NCI-H2227 (cell line): ENCODE data around the gene APC2.
"Not testable (repeated sequence)": the region's sequence is repeated elsewhere in the genome, so short reads cannot be mapped to it uniquely, and the experiment has no call there.

Experiments used
- DNase-seq: peaks from one replicate; lab custom pipeline; 2025; ENCODE audit not compliant: unreplicated experiment; lab: John Stamatoyannopoulos, UW

APC2 gene

DNA sequence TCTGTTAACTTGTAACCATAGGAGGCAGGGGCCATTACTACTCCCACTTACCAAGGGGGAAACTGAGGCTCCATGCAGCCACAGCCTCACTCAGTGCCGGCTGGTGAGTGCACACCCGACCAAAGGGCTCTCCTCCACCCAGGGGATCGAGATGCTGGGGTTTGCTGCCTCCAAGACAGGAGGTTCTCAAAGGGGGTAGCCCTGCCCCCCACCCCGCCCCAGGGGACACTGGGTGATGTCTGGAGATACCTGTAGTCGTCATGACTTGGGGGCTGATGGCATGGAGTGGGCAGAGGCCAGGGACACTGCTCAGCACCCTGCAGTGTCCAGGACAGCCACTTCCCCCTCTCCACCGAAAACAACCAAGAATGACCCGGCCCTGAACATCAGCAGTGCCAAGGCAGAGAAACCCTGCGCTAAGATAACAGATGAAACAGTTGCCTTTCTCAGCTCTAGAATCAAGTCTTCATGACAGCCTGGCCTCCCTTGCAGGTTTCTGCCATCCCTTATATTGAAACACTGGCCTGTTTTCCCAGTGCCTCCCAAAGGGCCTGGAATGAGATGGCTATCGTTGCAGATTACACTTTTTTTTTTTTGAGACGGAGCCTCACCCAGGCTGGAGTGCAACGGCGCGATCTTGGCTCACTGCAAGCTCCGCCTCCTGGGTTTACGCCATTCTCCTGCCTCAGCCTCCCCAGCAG, 44.3 kb downstream of the APC2 start:
- DNase-seq, result no peak

DNA sequence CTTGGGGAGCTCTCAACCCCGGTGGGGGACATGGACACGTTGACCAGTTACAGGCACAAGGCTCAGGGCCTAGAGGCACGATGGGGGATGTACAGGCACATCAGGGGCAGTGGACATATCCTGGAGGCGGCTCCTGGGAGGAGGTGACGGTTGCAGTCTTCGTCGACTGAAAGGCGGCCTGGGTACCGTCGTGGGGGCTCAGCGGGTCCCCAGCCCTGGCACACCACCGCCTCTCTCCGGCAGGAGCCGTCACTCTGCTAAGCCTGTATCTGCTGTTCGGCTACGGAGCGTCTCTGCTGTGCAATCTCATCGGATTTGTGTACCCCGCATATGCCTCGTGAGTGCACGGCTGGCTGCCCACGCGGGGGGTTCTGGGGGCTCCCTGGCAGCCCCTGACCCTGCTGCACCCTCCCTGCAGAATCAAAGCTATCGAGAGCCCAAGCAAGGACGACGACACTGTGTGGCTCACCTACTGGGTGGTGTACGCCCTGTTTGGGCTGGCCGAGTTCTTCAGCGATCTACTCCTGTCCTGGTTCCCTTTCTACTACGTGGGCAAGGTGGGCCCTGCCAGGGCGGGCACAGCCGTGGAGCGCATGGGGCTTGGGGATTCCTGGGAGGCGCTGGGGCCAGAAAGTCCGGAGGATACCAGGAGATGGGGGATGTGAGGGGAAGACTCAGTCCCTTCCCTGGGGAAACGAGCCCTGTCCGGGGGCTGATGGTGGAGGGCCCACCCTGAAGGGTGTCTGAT, 45.3 kb downstream of the APC2 start:
- DNase-seq, result no peak

DNA sequence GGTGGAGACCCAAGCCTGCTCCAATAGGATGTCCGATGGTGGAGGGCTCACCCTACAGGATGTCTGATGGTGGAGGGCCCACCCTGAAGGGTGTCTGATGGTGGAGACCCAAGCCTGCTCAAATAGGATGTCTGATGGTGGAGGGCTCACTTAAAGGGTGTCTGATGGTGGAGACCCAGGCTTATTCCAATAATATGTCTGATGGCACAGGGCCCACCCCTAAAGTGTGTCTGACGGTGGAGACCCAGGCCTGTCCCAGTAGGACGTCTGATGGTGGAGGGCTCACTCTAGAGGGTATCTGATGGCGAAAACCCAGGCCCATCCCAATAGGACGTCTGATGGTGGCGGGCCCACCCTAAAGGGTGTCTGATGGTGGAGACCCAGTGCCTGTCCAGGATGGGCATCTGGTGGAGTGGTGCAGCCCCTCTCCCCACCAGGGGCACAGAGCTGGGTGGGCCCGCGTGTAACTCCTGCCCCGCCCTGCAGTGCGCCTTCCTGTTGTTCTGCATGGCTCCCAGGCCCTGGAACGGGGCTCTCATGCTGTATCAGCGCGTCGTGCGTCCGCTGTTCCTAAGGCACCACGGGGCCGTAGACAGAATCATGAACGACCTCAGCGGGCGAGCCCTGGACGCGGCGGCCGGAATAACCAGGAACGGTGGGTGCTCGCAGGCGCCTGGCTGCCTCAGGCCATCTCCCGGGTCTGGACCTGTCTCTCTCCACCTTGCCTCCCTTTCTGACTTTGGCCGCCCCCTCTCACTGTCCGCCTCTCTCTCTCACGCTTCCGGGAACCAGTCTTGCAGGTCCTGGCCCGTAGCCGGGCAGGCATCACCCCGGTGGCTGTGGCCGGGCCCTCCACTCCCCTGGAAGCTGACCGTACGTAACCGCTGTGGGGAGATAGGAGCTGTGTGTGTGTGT, 46.1 kb downstream of the APC2 start:
- no peak for DNase-seq

DNA sequence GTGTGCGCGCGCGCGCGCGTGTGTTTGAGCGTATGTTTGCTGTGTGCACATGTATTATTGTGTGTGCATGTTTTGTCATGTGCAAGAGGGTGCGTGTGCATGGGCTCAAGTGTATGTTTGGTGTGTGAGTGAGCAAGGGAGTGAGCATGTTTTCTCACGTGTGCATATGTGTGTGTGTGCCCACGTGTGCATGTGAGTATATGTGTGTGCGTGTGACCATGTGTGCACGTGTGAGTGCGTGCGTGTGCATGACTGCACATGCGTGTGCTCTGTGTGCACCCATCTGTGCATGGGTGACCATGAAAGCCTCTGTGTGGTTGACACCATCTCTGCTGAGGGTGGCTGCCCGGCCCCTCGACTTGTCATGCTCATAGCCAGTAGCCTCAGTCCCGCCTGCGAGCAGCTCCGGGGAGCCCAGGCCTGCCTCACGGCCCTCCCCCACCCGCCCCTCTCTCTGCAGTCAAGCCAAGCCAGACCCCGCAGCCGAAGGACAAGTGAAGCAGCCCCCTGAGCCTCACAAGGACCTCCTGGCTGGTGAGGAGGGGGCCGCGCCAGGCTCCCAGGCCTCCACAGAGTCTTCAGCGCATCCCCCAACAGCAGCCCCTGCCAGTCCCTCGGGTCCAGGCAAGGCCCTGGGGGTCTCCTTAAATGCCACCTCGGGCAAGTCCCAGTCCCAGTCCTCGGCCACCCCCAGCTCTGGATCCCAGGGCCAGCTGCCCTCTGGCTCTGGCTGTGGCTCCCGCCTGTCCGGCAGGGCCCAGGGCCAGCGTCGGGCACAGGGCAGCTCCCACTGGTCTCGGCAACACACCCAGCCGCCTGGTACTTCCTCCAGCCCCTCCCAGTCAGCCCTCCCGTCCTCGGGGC, 47.0 kb downstream of the APC2 start:
- DNase-seq, result no peak

DNA sequence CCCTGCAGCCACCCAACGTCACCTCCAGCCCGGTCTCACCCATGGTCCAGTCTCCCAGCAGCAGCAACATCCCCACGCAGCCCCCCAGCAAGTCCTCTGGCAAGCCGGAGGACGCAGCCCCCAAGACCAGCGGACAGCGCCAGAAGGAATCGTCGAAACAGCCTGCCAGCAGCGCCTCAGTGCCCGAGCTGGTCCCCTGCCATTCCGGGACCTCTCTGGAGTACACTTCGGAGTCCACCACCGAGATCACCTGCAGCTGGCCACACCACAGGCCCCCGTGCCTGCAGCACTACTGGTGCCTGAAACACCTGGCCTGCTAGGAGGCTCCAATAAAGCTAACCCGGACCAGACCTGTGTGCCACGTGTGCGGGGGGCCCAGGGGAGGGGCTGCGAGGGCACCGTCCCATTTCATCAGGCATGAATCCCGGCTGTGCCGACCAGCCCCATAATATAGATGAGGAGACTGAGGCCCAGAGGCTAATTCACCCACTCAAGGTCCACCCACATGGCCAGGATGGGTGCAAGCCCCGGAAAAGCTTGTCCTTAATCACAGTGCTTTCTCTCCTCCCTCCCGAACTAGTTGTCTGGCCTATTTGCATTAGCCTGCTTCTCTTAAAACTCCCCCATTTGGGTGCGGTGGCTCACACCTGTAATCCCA, 47.8 kb downstream of the APC2 start:
- no peak for DNase-seq

DNA sequence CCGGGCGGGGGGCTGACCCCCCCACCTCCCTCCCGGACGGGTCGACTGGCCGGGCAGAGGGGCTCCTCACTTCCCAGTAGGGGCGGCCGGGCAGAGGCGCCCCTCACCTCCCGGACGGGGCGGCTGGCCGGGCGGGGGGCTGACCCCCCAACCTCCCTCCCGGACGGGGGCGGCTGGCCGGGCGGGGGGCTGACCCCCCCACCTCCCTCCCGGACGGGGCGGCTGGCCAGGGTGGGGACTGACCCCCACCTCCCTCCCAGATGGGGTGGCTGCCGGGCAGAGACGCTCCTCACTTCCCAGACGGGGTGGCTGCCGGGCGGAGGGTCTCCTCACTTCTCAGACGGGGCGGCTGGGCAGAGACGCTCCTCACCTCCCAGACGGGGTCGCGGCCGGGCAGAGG, 49.3 kb downstream of the APC2 start:
- DNase-seq, result not testable (repeated sequence)

DNA sequence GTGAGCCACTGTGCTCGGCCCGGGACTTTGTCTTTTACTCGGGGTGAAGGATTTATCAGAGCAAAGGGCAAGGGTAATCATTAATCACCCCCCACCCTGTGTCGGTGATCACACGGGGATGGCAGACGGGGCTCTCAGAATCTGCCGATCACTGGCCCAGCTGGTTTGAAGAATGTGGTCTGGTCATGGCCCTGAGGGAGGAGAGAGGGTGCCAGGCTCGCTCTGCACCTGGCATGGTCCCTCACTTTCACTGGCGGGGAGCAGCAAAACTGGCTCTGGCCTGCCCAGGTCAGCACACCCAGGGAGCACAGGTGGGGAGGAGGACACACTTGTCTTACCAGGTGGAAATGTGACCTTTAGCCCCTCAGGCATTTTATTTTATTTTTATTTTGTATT, 51.3 kb downstream of the APC2 start:
- DNase-seq, result no peak

DNA sequence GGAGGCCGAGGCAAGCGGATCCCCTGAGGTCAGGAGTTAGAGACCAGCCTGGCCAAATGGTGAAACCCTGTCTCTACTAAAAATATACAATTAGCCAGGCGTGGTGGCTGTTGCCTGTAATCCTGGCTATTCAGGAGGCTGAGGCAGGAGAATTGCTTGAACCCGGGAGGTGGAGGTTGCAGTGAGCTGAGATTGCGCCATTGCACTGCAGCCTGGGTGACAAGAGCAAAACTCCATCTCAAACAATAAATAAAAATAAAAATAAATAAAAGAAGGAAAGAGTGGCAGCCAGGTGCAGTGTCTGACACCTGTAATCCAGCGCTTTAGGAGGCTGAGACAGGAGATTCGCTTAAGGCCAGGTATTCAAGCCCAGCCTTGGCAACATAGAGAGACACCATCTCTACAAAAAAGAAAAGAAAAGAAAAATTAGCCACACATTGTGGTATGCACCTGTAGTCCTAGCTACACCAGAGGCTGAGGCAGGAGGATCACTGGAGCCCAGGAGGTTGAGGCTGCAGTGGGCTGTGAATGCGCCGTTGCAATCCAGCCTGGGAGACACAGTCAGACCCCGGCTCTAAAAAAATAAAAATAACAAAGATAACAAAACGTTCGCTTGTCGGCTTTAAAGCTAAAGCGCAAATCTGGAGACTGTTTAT, 52.6 kb downstream of the APC2 start:
- DNase-seq, result no peak

DNA sequence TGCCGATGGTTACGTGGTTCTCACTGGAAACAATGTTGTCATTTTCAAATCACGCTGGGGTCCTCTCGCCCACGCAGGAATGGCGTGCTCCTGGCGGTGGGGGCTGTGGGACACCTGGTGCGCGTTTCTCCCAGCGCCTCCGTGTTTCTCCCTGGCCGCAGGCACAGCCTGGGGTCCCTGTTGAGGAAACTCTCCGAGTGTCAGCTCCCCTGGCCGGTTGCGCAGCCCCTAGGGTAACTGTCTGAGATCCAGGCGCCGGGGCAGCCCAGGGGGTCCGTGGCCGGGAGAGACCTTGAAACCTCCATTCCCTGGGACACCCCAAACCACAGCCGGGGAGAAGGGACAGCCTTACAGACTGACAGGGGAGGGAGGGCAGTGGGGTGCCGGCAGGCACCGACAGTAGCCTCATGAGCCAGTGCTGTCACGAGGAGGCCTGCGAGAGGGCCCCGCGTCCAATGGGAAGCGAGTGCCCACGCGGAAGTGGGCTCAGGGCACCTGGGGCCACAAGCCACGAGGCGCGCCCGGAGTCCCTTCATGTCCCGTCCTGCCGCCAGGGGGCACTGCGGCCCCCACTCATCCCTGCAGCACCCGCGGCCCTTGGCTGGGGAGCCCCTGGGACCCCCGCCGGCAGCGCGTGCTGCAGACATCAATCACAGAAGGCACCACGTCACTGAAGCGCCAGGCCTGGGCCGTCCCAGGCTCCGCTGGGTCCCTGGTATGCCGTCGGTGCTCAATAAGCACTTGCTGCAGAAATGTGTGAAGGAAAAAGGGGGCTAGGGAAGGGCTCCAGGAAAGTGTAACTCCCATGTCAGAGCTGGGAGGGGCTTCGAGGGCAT, 53.4 kb downstream of the APC2 start:
- peak; percentile 35 for DNase-seq

DNA sequence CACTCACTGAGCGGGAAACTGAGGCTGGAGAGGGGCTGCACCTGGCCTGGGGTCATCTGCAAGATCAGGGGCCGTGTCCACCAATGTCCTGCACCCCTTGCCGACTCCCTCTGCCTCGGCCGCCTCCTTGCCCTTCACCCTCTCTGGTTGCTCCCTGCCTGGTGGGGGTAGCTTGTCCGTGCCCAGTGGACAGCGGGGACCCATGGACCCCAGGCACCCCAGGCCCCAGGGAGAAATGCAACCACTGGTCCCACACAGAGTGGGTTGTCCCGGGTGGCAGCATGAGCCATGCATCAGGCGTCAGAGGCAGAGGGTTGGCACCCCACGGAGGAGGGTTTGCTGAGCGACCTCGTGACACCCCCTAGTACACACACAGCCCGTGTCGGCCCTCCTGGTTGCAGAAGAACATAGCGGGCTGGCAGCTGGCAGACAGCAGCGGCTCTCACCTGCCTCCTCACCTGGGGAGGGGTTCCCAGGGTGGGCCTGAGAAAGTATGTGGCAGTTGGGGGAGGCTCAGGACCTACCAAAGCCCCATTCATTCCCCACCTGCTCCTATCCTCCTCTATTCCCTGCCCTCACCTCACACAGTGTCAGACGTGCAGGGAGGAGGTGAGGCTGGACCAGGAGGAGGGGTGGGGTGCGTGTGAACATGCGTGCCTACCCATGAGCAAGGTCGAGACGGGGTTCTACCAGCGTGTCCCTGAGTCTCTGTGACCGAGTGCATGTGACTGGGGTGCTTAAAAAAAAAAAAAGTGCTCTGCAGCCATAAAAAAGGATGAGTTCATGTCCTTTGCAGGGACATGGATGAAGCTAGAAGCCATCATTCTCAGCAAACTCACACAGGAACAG, 54.2 kb downstream of the APC2 start:
- DNase-seq, result no peak

DNA sequence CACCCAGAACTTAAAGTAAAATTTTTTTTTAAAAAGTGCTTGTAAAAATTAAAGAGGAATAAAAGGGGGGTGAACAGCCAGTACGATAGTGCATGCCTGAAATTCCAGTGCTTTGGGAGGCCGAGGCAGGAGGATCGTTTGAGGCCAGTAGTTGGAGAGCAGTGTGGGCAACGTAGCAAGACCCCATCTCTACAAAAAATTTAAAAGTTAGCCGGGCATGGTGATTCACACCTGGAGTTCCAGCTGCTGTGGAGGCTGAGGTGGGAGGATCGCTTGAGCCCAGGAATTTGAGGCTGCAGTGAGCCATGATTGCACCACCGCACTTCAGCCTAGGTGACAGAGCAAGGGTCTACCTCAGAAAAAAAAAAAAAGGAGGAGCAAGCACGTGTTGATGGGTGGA, 55.1 kb downstream of the APC2 start:
- no peak for DNase-seq

DNA sequence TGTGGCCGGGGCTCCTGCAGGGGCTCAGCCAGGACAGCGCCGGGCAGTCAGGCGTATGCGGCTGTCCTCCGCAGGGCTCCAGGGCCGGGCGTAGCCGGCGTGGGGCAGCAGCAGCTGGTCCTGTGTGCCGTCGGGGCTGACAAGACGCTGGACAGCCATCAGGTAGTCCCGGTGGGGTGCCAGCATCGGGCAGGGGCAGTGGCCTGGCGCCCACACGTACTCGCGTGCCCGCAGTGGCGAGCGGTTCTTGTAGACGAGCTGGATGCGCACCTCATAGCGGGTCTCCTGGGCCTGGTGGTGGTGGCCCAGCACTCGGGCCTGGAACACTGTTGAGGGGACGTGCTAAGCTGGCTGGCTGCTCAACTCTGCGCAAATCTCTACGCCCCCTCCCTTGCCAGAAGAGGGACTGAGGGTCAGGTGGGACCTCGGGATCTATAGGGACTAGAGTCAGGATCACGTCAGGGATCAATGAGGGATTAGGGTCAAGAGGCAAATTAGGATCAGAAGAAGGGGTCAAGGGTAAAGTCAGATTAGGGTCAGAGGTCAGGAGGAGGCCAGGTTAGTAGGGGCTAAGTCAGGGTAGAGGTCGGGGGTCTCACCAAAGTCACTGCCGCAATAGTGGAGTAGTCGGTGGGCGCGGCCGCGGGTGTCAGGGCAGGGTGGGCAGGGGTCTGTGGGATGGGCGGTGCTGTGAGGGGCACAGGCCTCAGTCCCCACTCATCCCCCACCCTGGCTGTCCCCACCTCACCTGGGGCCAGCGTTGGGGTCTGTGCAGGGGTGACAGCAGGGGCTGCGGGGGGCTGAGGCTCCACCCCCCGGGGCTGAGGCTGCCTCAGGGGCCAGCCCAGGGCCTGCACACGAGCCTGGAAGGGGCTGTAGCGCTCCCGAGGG, 56.3 kb downstream of the APC2 start:
- no peak for DNase-seq

DNA sequence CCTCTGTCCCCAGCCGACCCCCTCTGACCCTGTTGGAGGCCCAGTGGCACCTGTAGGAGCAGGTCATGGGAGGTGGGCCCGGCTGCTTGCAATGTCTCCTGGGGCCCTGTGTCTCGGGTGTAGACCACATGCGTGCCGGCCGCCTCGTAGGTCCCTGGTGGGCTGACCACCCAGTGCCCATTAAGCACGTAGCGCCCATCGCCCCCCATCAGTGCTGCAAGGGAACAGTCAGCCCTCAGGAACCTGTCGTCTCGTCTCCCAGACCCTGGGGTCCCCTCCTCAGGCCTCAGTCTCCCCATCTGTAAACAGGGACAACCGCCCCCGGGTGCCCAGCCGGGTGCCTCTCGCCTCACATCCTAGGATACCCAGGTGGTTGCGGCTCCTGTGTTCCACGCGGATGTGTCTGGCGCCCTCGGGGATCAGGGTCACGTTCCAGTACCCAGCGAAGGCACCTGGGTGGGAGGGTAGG, 57.3 kb downstream of the APC2 start:
- no peak for DNase-seq

DNA sequence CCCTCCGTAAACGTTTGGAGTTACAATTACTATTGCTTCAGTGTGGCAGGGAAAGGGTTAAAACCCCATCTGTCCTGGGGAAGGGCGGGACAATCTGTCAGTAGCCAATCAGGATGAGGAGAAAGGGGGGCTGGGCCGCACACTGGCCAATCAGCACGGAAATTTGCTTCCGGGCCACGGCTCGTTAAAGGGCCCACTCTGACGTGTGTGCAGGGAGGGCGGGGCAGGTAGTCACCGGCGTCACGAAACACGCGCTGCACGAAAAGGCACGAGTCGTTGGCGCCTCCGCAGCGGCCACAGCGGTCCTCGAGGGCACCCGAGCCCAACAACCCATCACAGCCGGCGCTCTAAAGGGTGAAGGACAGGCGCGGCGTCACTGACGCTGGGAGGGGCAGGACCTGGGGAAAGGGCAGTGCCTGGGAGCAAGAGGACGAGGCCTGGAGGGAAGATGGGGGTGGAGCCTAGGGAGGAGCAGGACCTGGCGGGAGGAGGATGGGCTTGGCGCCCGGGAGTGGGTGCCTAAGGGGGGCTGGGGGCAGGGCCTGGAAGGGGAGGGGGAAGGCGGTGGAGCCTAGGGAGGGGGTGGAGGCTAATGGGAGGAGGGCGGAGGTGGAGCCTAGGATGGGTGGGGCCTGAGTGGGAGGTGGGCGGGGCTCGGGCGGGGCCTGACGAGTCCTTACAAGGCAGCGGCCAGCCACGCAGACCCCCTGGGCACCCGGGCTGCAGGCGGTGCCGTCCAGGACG, 58.0 kb downstream of the APC2 start:
- peak; percentile 94 for DNase-seq

DNA sequence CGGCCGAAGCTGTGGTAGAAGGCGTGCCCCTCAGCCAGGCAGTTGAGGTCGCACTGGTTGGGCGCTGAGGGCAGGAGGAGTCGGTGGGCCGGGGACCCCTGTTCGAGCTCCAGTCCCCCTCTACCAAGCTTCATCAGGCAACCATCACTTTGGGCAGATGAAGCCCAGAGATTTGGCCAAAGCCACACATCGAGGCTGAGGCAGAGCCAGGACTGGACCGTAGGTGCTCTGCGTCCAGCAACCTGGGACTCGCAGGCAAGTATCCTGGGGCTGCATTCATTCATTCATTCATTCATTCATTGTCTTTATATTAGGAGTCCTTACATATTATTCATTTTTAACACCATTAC, 58.6 kb downstream of the APC2 start:
- no peak for DNase-seq
